Mucosa of rectum (tissue), 2 donors: ENCODE data around the gene ANKRD1.

ENCODE experiments used
- H3K27ac ChIP-seq, 2 donors: one replicate each; pipeline ENCODE4 v1.7.0; 2013; ENCODE audit warnings: inconsistent platforms in 2 of 2, low read depth in 2 of 2, low read length in 2 of 2
- H3K27me3 ChIP-seq, 2 donors: one replicate each; pipeline ENCODE4 v1.7.0; 2013; ENCODE audit warnings: low read length in 2 of 2; ENCODE audit not compliant: control insufficient read depth in 2 of 2, insufficient read depth in 2 of 2
- H3K36me3 ChIP-seq, 2 donors: one replicate each; pipeline ENCODE4 v1.7.0; 2013; ENCODE audit warnings: low read length in 2 of 2; ENCODE audit not compliant: control insufficient read depth in 2 of 2, insufficient read depth in 2 of 2
- H3K4me1 ChIP-seq, 2 donors: one replicate each; pipeline ENCODE4 v1.7.0; 2013; ENCODE audit warnings: low read length in 2 of 2, mild to moderate bottlenecking in 1 of 2; ENCODE audit not compliant: control insufficient read depth in 2 of 2, insufficient read depth in 2 of 2
- H3K4me3 ChIP-seq, 2 donors: one replicate each; pipeline ENCODE4 v1.7.0; 2013; ENCODE audit warnings: low read length in 2 of 2
- H3K9ac ChIP-seq, 2 donors: one replicate each; pipeline ENCODE4 v1.7.0; 2013; ENCODE audit warnings: low read length in 2 of 2, low read depth in 1 of 2, mild to moderate bottlenecking in 1 of 2
- H3K9me3 ChIP-seq, 2 donors: one replicate each; pipeline ENCODE4 v1.7.0; 2013; ENCODE audit warnings: low read length in 2 of 2; ENCODE audit not compliant: control insufficient read depth in 2 of 2
- donor health status: healthy.
- donor health status: Normal muscosa, but diverticular disease.

The ANKRD1 gene

GRCh38 chr10:90862908-90863514, 57.9 kb downstream of the ANKRD1 start:
- H3K4me3 ChIP-seq = no peak overlapping the region

More at GRCh38 chr10:90862908-90863514, 57.9 kb downstream of the ANKRD1 start:
- H3K4me1 ChIP-seq = no peaks in the 10 kb centered on the region
- no peak overlapping the region for H3K9ac ChIP-seq
- H3K36me3 ChIP-seq = no peaks in the 10 kb centered on the region
- H3K9me3 ChIP-seq = no peaks in the 10 kb centered on the region
- peaks cover 11 to 13% of the 10 kb centered on the region in 2 donors for H3K27me3 ChIP-seq
- no peak overlapping the region for H3K27ac ChIP-seq
